ENCODE data around the gene RIN2. TPM values are rescaled to one million over a fixed set of nuclear protein-coding genes. Genes with fewer than 3 reads are reported as not detected.

RIN2 gene
- total RNA-seq, 1 experiment from 2014 or later: 1.5 TPM

DNA sequence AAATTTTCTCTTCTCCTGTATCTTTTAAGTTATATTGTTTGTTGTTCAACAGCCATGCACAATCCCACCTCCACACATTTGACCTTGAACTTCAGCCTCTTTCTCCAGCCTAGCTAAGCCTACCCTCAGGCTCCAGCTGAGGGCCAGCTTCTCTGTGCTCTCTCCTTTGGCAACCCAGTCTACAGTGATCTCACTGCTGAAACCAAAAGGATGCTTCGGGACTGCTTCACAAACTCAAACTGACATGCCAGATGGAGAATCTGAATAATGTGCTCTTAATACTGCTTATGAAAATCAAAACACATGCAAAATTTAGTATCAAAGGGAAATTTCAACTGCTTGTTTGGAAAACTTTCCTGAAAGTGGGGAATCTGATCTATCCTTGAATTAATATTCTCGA lies 16.1 kb upstream of the RIN2 start:
- ATAC-seq (no peak), DNase-seq (ENCODE audit: low read depth, low spot score) (no peak)
- TF ChIP-seq CBX3 (IDR thresholded peaks at IDR 0.05; ENCODE audit: low read depth): no peak
- TF ChIP-seq EZH2phosphoT487 (IDR thresholded peaks at IDR 0.05; ENCODE audit: borderline replicate concordance): no peak
- TF ChIP-seq MAX (IDR thresholded peaks at IDR 0.05): no peak
- TF ChIP-seq, protein P1, sequence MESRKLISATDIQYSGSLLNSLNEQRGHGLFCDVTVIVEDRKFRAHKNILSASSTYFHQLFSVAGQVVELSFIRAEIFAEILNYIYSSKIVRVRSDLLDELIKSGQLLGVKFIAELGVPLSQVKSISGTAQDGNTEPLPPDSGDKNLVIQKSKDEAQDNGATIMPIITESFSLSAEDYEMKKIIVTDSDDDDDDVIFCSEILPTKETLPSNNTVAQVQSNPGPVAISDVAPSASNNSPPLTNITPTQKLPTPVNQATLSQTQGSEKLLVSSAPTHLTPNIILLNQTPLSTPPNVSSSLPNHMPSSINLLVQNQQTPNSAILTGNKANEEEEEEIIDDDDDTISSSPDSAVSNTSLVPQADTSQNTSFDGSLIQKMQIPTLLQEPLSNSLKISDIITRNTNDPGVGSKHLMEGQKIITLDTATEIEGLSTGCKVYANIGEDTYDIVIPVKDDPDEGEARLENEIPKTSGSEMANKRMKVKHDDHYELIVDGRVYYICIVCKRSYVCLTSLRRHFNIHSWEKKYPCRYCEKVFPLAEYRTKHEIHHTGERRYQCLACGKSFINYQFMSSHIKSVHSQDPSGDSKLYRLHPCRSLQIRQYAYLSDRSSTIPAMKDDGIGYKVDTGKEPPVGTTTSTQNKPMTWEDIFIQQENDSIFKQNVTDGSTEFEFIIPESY (IDR thresholded peaks at IDR 0.05; ENCODE audit: extremely low read depth, insufficient replicate concordance, low read length): no peak
- TF ChIP-seq FOSL1 (IDR thresholded peaks at IDR 0.05; ENCODE audit: low read depth): no peak
- no peak for TF ChIP-seq ELF1 (IDR thresholded peaks at IDR 0.05; ENCODE audit: borderline replicate concordance, low read depth)
- TF ChIP-seq RAD21 (IDR thresholded peaks at IDR 0.05; ENCODE audit: low read depth): no peak
- TF ChIP-seq, protein P2, sequence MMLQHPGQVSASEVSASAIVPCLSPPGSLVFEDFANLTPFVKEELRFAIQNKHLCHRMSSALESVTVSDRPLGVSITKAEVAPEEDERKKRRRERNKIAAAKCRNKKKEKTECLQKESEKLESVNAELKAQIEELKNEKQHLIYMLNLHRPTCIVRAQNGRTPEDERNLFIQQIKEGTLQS (IDR thresholded peaks at IDR 0.05): no peak
- TF ChIP-seq CEBPB (IDR thresholded peaks at IDR 0.05; ENCODE audit: low read depth): no peak
- H3K36me3 ChIP-seq (ENCODE audit: control insufficient read depth in 1 of 2, insufficient read depth in 2 of 2, low read length in 2 of 2): no peaks in the 10 kb centered on the region
- H3K9me2 ChIP-seq (ENCODE audit: insufficient read depth): no peaks in the 10 kb centered on the region
- H3K9ac ChIP-seq (ENCODE audit: low read length): no peak overlapping the region
- no peak overlapping the region for H3K4me2 ChIP-seq (ENCODE audit: low read length)
- no peaks in the 10 kb centered on the region; the same call in 1 of the 2 replicates for H3K27me3 ChIP-seq (ENCODE audit: insufficient read depth, low read length)
- no peak overlapping the region for H2AFZ ChIP-seq (ENCODE audit: low read depth, low read length, poor library complexity, severe bottlenecking)
- ChIA-PET CTCF (no interaction called here), RAD21 (ENCODE audit: low non-redundant PET in 1 of 2, low total read pairs in 2 of 2, uncharacterized antibody in 2 of 2, unreplicated experiment in 2 of 2) (no interaction called here), POLR2A (no interaction called here)
- intact Hi-C loops (cut with micrococcal nuclease): no loop called here
- H3K4me3 ChIP-seq (replicated peaks in 1 of 2; ENCODE audit: low read depth in 1 of 2, low read length in 2 of 2): no peak overlapping the region
- H3K9me3 ChIP-seq (ENCODE audit: control insufficient read depth in 1 of 2, insufficient read depth in 1 of 2, low read depth in 1 of 2, low read length in 2 of 2): no peaks in the 10 kb centered on the region
- no TSS peak for BruUV-seq (replicated peaks)
- H3K27ac ChIP-seq (ENCODE audit: low read depth, low read length): no peak overlapping the region
- H3K4me1 ChIP-seq (ENCODE audit: control insufficient read depth in 1 of 2, insufficient read depth in 2 of 2, low read length in 2 of 2): peaks cover 0 to 17% of the 10 kb centered on the region in 2 experiments; a peak in 2 of 4 replicates
- H3K79me2 ChIP-seq (ENCODE audit: insufficient read depth, low read length): no peaks in the 10 kb centered on the region
- no peaks in the 10 kb centered on the region for H4K20me1 ChIP-seq (ENCODE audit: insufficient read depth)

Data from HCT116 (cell line).